Neutrophil (primary cell): ENCODE data around the gene PLAAT4.
"Not testable (repeated sequence)": the region's sequence is repeated elsewhere in the genome, so short reads cannot be mapped to it uniquely, and the experiment has no call there.

Experiments used
- H3K27ac ChIP-seq: fragments of 200-600 bp; sonication (generic); 2 replicates; pipeline ENCODE4 v1.5.1; 2016; ENCODE audit warnings: mild to moderate bottlenecking, moderate library complexity
- H3K27me3 ChIP-seq: fragments of 200-600 bp; sonication (generic); 2 replicates; pipeline ENCODE4 v1.6.0; 2016; ENCODE audit warnings: mild to moderate bottlenecking
- H3K36me3 ChIP-seq: fragments of 200-600 bp; sonication (generic); 2 replicates; pipeline ENCODE4 v1.5.1; 2017
- H3K4me1 ChIP-seq, 2 experiments: fragments of 200-600 bp in 1 of 2; sonication (generic) in 1 of 2; 1 replicate in 1 of 2; 2 replicates in 1 of 2; pipeline versions ENCODE4 v1.5.1 to v1.6.1; 2013 to 2016; ENCODE audit warnings: low read depth in 1 of 2, low read length in 1 of 2, mild to moderate bottlenecking in 1 of 2, moderate library complexity in 1 of 2; ENCODE audit not compliant: control insufficient read depth in 1 of 2, insufficient read depth in 1 of 2
- H3K4me3 ChIP-seq, 2 experiments: fragments of 200-600 bp in 1 of 2; sonication (generic) in 1 of 2; 1 replicate in 1 of 2; 2 replicates in 1 of 2; pipeline ENCODE4 v1.5.1; 2013 to 2016; ENCODE audit warnings: low read depth in 1 of 2, low read length in 1 of 2, mild to moderate bottlenecking in 1 of 2, moderate library complexity in 1 of 2
- H3K9me3 ChIP-seq: fragments of 200-600 bp; sonication (generic); 2 replicates; pipeline ENCODE4 v1.5.1; 2016
- TF ChIP-seq, protein P1 (sequence below): fragments of 200-600 bp; sonication (generic); IDR thresholded peaks from 2 replicates; pipeline ENCODE4 v1.5.1; 2016; ENCODE audit warnings: antibody characterized with exemption

PLAAT4 gene

DNA sequence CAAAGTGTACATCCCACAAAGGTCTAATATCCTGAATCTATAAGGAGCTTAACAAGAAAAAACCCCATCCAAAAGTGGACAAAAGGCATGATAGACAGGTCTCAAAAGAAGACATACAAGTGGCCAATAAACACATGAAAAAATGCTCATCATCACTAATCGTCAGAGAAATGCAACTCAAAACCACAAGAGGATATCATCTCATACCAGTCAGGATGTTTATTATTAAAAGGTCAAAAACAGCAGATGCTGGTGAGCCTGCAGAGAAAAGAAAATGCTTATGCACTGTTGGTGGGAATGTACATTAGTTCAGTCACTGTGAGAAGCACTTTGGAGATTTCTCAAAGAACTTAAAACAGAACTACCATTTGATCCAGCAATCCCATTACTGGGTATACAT is 18.1 kb upstream of the PLAAT4 start:
- no peak overlapping the region for H3K4me3 ChIP-seq
- H3K4me1 ChIP-seq: peaks cover 5 to 9% of the 10 kb centered on the region in 2 experiments
- H3K27ac ChIP-seq: no peak overlapping the region
- TF ChIP-seq, protein P1, sequence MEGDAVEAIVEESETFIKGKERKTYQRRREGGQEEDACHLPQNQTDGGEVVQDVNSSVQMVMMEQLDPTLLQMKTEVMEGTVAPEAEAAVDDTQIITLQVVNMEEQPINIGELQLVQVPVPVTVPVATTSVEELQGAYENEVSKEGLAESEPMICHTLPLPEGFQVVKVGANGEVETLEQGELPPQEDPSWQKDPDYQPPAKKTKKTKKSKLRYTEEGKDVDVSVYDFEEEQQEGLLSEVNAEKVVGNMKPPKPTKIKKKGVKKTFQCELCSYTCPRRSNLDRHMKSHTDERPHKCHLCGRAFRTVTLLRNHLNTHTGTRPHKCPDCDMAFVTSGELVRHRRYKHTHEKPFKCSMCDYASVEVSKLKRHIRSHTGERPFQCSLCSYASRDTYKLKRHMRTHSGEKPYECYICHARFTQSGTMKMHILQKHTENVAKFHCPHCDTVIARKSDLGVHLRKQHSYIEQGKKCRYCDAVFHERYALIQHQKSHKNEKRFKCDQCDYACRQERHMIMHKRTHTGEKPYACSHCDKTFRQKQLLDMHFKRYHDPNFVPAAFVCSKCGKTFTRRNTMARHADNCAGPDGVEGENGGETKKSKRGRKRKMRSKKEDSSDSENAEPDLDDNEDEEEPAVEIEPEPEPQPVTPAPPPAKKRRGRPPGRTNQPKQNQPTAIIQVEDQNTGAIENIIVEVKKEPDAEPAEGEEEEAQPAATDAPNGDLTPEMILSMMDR: no peak
- H3K9me3 ChIP-seq: no peaks in the 10 kb centered on the region
- peaks cover 45% of the 10 kb centered on the region for H3K36me3 ChIP-seq
- no peaks in the 10 kb centered on the region for H3K27me3 ChIP-seq

GRCh38 chr11:63520606-63521170 is 15.9 kb upstream of the PLAAT4 start:
- Histone ChIP-seq H3K27me3 (no peaks in the 10 kb centered on the region), H3K4me3 (no peak overlapping the region)
- TF ChIP-seq, protein P1: no peak

GRCh38 chr11:63521896-63522295 is 14.7 kb upstream of the PLAAT4 start:
- Histone ChIP-seq H3K4me3 (no peak overlapping the region), H3K9me3 (no peaks in the 10 kb centered on the region), H3K27ac (no peak overlapping the region), H3K27me3 (no peaks in the 10 kb centered on the region), H3K36me3 (peaks cover 17% of the 10 kb centered on the region), H3K4me1 (peaks cover 5 to 9% of the 10 kb centered on the region in 2 experiments)
- TF ChIP-seq, protein P1: no peak

More at GRCh38 chr11:63520606-63521170, 15.9 kb upstream of the PLAAT4 start:
- Histone ChIP-seq H3K4me1 (peaks cover 5 to 9% of the 10 kb centered on the region in 2 experiments), H3K36me3 (peaks cover 29% of the 10 kb centered on the region), H3K9me3 (no peaks in the 10 kb centered on the region), H3K27ac (no peak overlapping the region)

GRCh38 chr11:63523151-63523550 is 13.5 kb upstream of the PLAAT4 start:
- H3K36me3 ChIP-seq: peaks cover 6% of the 10 kb centered on the region
- H3K4me1 ChIP-seq: peaks cover 5 to 9% of the 10 kb centered on the region in 2 experiments
- no peaks in the 10 kb centered on the region for H3K9me3 ChIP-seq
- no peak overlapping the region for H3K27ac ChIP-seq
- H3K4me3 ChIP-seq: no peak overlapping the region
- peaks cover 10% of the 10 kb centered on the region for H3K27me3 ChIP-seq
- TF ChIP-seq, protein P1: no peak

DNA sequence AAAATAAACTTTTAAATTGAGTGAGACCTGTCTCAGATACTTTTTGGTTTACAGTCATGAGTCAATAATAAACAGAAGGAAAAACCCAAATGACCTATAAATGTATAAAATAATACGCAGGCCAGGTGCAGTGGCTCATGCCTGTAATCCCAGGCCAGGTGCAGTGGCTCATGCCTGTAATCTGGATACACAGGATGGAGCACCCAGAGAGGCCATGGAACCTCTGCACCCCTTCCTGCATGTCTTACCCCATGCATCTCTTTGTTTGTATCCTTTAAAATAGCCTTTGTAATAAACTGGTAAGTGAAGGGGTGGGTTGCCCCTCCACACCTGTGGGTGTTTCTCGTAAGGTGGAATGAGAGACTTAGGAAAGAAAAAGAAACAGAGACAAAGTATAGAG is 8.9 kb upstream of the PLAAT4 start:
- Histone ChIP-seq H3K4me1 (no peaks in the 10 kb centered on the region), H3K27me3 (peaks cover 21% of the 10 kb centered on the region), H3K4me3 (no peak overlapping the region), H3K9me3 (no peaks in the 10 kb centered on the region), H3K27ac (no peak overlapping the region), H3K36me3 (no peaks in the 10 kb centered on the region)
- TF ChIP-seq, protein P1: no peak

GRCh38 chr11:63528156-63528555 is 8.5 kb upstream of the PLAAT4 start:
- not testable (repeated sequence) for H3K36me3 ChIP-seq, H3K4me3 ChIP-seq, H3K27ac ChIP-seq, H3K9me3 ChIP-seq, H3K4me1 ChIP-seq
- H3K27me3 ChIP-seq: peaks cover 26% of the 10 kb centered on the region

DNA sequence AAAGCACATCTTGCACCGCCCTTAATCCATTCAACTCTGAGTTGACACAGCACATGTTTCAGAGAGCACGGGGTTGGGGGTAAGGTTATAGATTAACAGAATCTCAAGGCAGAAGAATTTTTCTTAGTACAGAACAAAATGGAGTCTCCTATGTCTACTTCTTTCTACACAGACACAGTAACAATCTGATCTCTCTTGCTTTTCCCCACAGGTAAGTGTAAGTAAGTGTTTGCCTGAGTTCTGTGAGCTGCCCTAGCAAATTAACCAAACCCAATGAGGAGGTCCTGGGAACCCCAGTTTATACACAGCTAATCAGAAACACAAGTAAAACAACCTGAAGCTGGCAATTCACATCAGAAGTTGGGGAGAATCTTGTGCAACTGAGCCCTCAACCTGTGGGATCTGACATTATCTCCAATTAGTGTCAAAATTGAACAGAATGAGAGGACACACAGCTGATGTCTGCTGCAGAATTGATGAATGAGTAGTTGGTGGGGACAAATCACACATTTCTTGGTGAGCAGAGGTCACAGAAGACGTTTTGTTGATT is 7.8 kb upstream of the PLAAT4 start:
- peaks cover 31% of the 10 kb centered on the region for H3K27me3 ChIP-seq
- not testable (repeated sequence) for H3K9me3 ChIP-seq, H3K4me1 ChIP-seq, H3K4me3 ChIP-seq, H3K36me3 ChIP-seq, H3K27ac ChIP-seq

DNA sequence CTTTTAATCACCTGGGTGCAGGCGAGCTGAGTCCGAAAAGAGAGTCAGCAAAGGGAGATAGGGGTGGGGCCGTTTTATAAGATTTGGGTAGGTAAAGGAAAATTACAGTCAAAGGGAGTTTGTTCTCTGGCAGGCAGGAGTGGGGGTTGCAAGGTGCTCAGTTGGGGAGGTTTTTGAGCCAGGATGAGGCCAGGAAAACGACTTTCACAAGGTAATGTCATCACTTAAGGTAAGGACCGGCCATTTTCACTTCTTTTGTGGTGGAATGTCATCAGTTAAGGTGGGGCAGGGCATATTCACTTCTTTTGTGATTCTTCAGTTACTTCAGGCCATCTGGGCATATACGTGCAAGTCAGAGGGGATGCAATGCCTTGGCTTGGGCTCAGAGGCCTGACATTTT is 7.2 kb upstream of the PLAAT4 start:
- H3K27ac ChIP-seq, H3K4me3 ChIP-seq, H3K36me3 ChIP-seq, H3K9me3 ChIP-seq, H3K4me1 ChIP-seq: not testable (repeated sequence)
- peaks cover 35% of the 10 kb centered on the region for H3K27me3 ChIP-seq
